Measurements from ENCODE around the gene ITGAL.

- TF ChIP-seq CTCF (conservative IDR thresholded peaks at IDR 0.05): no peak
- no peak for TF ChIP-seq EZH2 (IDR thresholded peaks at IDR 0.05; ENCODE audit: low read depth)
Measured at GRCh38 chr16:30473231-30474073, 910 bp downstream of the ITGAL start.
